GM12891 (cell line): ENCODE results near the gene CLEC4G.

Source experiments
- POLR2A ChIP-seq: IDR thresholded peaks from 2 replicates; pipeline ENCODE4 v1.6.1; 2011; ENCODE audit warnings: low read depth, low read length, control low read depth
- TAF1 ChIP-seq: IDR thresholded peaks from 2 replicates; pipeline ENCODE4 v1.6.1; 2011; ENCODE audit warnings: low read depth, low read length, control low read depth

- no peak for TF ChIP-seq POLR2A
- no peak for TF ChIP-seq TAF1
Measured at GRCh38 chr19:7731615-7732014, 295 bp downstream of the CLEC4G start.
